Heart right ventricle (tissue), 16 donors: Measurements from ENCODE around the gene PALM2AKAP2. TPM values are rescaled to one million over a fixed set of nuclear protein-coding genes. Genes with fewer than 3 reads are reported as not detected.
A peak's percentile ranks its signal among the peaks of the same experiment; 100 is the strongest.

Experiments used
- ATAC-seq, 8 donors: fragments of 200-7000 bp; cut with Tn5 transposase; one replicate each; pipeline ENCODE4 v1.9.1; 2020; ENCODE audit warnings: mild to moderate bottlenecking in 8 of 8, moderate library complexity in 8 of 8, moderate number of reproducible peaks in 1 of 8
- DNase-seq, 2 donors: peaks; one replicate each; pipeline ENCODE4 v3.0.0-alpha.2; 2020
- H3K27ac ChIP-seq, 10 donors: fragments of 200-600 bp; sonication (generic) in 2 of 10; one replicate each; pipeline versions ENCODE4 v1.5.0 to v1.8.0; 2020 to 2022; ENCODE audit warnings: mild to moderate bottlenecking in 3 of 10
- H3K27me3 ChIP-seq, 7 donors: fragments of 200-600 bp; one replicate each; pipeline ENCODE4 v1.8.0; 2021 to 2022; ENCODE audit warnings: mild to moderate bottlenecking in 2 of 7
- H3K36me3 ChIP-seq, 9 donors: fragments of 200-600 bp; sonication (generic) in 1 of 9; one replicate each; pipeline versions ENCODE4 v1.5.0 to v1.8.0; 2020 to 2022; ENCODE audit warnings: mild to moderate bottlenecking in 2 of 9
- H3K4me1 ChIP-seq, 9 donors: fragments of 200-600 bp; sonication (generic) in 1 of 9; one replicate each; pipeline versions ENCODE4 v1.5.0 to v1.8.0; 2020 to 2022; ENCODE audit warnings: mild to moderate bottlenecking in 4 of 9
- H3K4me3 ChIP-seq, 10 donors: fragments of 200-600 bp; sonication (generic) in 2 of 10; one replicate each; pipeline versions ENCODE4 v1.5.0 to v1.8.0; 2020 to 2022; ENCODE audit warnings: mild to moderate bottlenecking in 7 of 10, moderate library complexity in 2 of 10
- H3K9me3 ChIP-seq, 11 donors: fragments of 200-600 bp in 10 of 11; sonication (generic) in 2 of 11; one replicate each; pipeline versions ENCODE4 v1.5.0 to v1.8.0; 2013 to 2022; ENCODE audit warnings: mild to moderate bottlenecking in 2 of 11, control low read depth in 1 of 11, moderate library complexity in 1 of 11
- CTCF ChIP-seq, 9 donors: fragments of 200-600 bp; sonication (generic) in 2 of 9; IDR thresholded peaks; one replicate each; pipeline versions ENCODE4 v1.5.0 to v1.8.0; 2021 to 2022; ENCODE audit warnings: antibody characterized with exemption in 9 of 9, mild to moderate bottlenecking in 5 of 9, moderate library complexity in 1 of 9
- WGBS, 2 donors: extraction: QIAGEN DNeasy Blood & Tissue Kit; methylation state at CpG; one replicate each; pipeline ENCODE4 v1.1.7; 2013; ENCODE audit warnings: inconsistent platforms in 1 of 2; 5-methylcytosine and 5-hydroxymethylcytosine counted together
- intact Hi-C, 10 donors: fragments of 100-400 bp; cut with DNase I; formaldehyde crosslinking; loops; one replicate each; pipeline versions ENCODE4 v1.11.1 to v1.14.2; 2022
- long read RNA-seq, 3 donors: library from polyadenylated mRNA; unstranded; transcript quantifications; one replicate each; pipeline ENCODE4 v2.0.0, GENCODE V29; 2020 to 2021
- polyA plus RNA-seq, 2 donors: library from polyadenylated mRNA; stranded (reverse); fragments of 200-250 nt; gene quantifications; one replicate each; pipeline ENCODE4 v1.2.3, GENCODE V29; 2013
- total RNA-seq, 10 donors: library from RNA; stranded (reverse); fragmentation: NEBNext Ultra II Directional in 3 of 10; extraction: Animal tissue kit (Norgen Biotek cat#: 25700) in 3 of 10; gene quantifications; one replicate each; pipeline versions ENCODE4 v1.2.1 to v1.2.4, GENCODE V29; 2021 to 2023
- donor health status: Arrhythmogenic right ventricular cardiomyopathy.
- donor health status: ischemic (EF 13 %, LVEDD 7.1; RV severe dilation, severe dysfunction).
- donor health status: healthy with polysubstance abuse.
- donor health status: DM: no; HTN: yes; CAD: no.
- donor health status: DM: no; HTN: no; CAD: no.
- donor health status: ischemic (EF 25% LVEDD 6.9; RV normal size, moderate dysfunction).
- donor health status: ischemic (EF 25% LVEDD 5.7; RV mildly dilated, moderate dysfunction).
- donor health status: healthy.
- donor health status: DM: yes; HTN: yes; CAD: no.
- donor health status: Ischemic cardiomyopathy.
- donor health status: ischemic (EF 35%, LVEDD 5.7; RV mildly dilated, moderate dysfunction).
- donor health status: nonischemic (EF 11% LVEDD 7.7; RV severe dilation, severe dysfunction).
- donor health status: DM: yes; HTN: yes; CAD: no.
- donor health status: PGD.
- donor health status: ischemic (EF 29% LVEDD 5.4; RV normal size, mild dysfunction).
- donor health status: nonischemic (EF 23%, LVEDD 6.1; RV moderate dilation, normal function).

PALM2AKAP2 gene
- total RNA-seq: 100 to 1,000 TPM in 5 of 10 donors, 10 to 100 TPM in 5; 66.3 to 111 (median 98.8) TPM
- polyA plus RNA-seq: 1 to 10 TPM; 3.1 to 3.7 TPM
- long read RNA-seq, donor 1, full-length matches to known transcripts: 3 of 78 reads
- long read RNA-seq, donor 1, partial matches to known transcripts: 69 of 78 reads
- long read RNA-seq, donor 1, other reads (novel, unspliced or antisense): 6 of 78 reads
- long read RNA-seq, donor 2, full-length matches to known transcripts: 6 of 20 reads
- long read RNA-seq, donor 2, partial matches to known transcripts: 5 of 20 reads
- long read RNA-seq, donor 2, other reads (novel, unspliced or antisense): 9 of 20 reads
- long read RNA-seq, donor 3, full-length matches to known transcripts: 8 of 45 reads
- long read RNA-seq, donor 3, partial matches to known transcripts: 22 of 45 reads
- long read RNA-seq, donor 3, other reads (novel, unspliced or antisense): 15 of 45 reads

GRCh38 chr9:109779711-109780452 is at the start of gene PALM2AKAP2:
Gene PALM2AKAP2 (plus strand): TSS chr9:109780198. CDS start chr9:109780489, 291 bp downstream.
- DNase-seq (peak; percentile 70 to 81), ATAC-seq (peak; percentile 85 to 96 (median 90))
- Histone ChIP-seq H3K36me3 (peaks cover 0 to 4% (median 0%) of the 10 kb centered on the region in 9 donors), H3K4me1 (peaks cover 0 to 26% (median 4%) of the 10 kb centered on the region in 9 donors), H3K27ac (peak within 1 kb of the TSS; percentile 63 to 93 (median 86)), H3K27me3 (peaks cover 0 to 32% (median 0%) of the 10 kb centered on the region in 7 donors), H3K9me3 (no peaks in the 10 kb centered on the region), H3K4me3 (peak within 1 kb of the TSS; percentile 63 to 86 (median 76))
- intact Hi-C loops: loop anchor here in 5 of 10 donors (2.0 to 10.0 kb wide), 7 partner anchors 37 to 195 kb away; no protein-coding TSS in a partner anchor
- WGBS, 2 donors: 1% methylated on average over 79 to 85 of the region's 85 CpGs
- TF ChIP-seq CTCF (IDR thresholded peaks at IDR 0.05): peak in 6 of 9 donors; percentile 26 to 60 (median 44)

- WGBS, 2 donors: 65 to 66% methylated on average over 3 of the region's 3 CpGs
- no peak for ATAC-seq
- Histone ChIP-seq H3K27ac (no peak overlapping the region), H3K27me3 (no peaks in the 10 kb centered on the region), H3K4me1 (peaks cover 0 to 19% (median 4%) of the 10 kb centered on the region in 9 donors), H3K9me3 (no peaks in the 10 kb centered on the region), H3K4me3 (no peak overlapping the region), H3K36me3 (no peaks in the 10 kb centered on the region)
- no peak for TF ChIP-seq CTCF (IDR thresholded peaks at IDR 0.05)
- intact Hi-C loops: no loop called here
- DNase-seq: no peak
These were observed 49.8 kb upstream of the PALM2AKAP2 start for GRCh38 chr9:109730228-109730627.

GRCh38 chr9:109733690-109734089 is 46.3 kb upstream of the PALM2AKAP2 start:
- H3K27ac ChIP-seq: peak overlapping the region in 1 of 10 donors; percentile 27
- H3K27me3 ChIP-seq: no peaks in the 10 kb centered on the region
- TF ChIP-seq CTCF (IDR thresholded peaks at IDR 0.05): no peak
- H3K4me3 ChIP-seq: no peak overlapping the region
- H3K36me3 ChIP-seq: no peaks in the 10 kb centered on the region
- ATAC-seq (no peak), DNase-seq (no peak)
- H3K9me3 ChIP-seq: no peaks in the 10 kb centered on the region
- WGBS, 2 donors: 44 to 57% methylated on average over 2 of the region's 2 CpGs
- intact Hi-C loops: no loop called here
- H3K4me1 ChIP-seq: peaks cover 0 to 31% (median 12%) of the 10 kb centered on the region in 9 donors

GRCh38 chr9:109734814-109735213 is 45.2 kb upstream of the PALM2AKAP2 start:
- H3K27ac ChIP-seq: peak overlapping the region in 2 of 10 donors; percentile 9 to 39
- peaks cover 0 to 20% (median 12%) of the 10 kb centered on the region in 9 donors for H3K4me1 ChIP-seq
- intact Hi-C loops: no loop called here
- H3K4me3 ChIP-seq: no peak overlapping the region
- H3K27me3 ChIP-seq: no peaks in the 10 kb centered on the region
- no peaks in the 10 kb centered on the region for H3K9me3 ChIP-seq
- ATAC-seq (no peak), DNase-seq (no peak)
- no peak for TF ChIP-seq CTCF (IDR thresholded peaks at IDR 0.05)
- 69 to 70% methylated on average over 2 of the region's 2 CpGs for WGBS, 2 donors
- no peaks in the 10 kb centered on the region for H3K36me3 ChIP-seq
